ENCODE data around the gene RILPL1.

DNA sequence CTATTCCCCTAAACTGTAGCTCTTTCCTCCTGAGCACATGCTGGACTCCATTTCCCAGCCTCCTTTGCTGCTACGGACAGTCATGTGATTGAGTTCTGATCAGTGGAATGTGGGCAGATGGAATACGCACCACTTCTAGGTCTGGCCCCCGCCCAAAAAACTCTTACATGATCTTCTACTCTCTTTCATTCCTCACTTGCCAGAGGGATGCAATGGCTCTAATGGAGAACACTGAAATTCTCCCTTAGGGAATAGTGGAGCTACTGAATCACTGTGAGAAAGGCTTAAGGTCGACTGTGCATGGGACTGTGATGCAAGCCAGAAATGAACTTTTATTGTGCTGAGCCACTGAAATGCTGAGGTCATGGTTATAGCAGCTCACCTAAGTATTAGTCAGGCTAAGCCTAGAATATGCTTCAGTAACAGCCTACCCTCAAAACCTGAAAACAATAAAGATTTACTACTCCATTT lies 37.9 kb upstream of the RILPL1 start:
- TF ChIP-seq, protein P1, sequence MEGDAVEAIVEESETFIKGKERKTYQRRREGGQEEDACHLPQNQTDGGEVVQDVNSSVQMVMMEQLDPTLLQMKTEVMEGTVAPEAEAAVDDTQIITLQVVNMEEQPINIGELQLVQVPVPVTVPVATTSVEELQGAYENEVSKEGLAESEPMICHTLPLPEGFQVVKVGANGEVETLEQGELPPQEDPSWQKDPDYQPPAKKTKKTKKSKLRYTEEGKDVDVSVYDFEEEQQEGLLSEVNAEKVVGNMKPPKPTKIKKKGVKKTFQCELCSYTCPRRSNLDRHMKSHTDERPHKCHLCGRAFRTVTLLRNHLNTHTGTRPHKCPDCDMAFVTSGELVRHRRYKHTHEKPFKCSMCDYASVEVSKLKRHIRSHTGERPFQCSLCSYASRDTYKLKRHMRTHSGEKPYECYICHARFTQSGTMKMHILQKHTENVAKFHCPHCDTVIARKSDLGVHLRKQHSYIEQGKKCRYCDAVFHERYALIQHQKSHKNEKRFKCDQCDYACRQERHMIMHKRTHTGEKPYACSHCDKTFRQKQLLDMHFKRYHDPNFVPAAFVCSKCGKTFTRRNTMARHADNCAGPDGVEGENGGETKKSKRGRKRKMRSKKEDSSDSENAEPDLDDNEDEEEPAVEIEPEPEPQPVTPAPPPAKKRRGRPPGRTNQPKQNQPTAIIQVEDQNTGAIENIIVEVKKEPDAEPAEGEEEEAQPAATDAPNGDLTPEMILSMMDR (IDR thresholded peaks at IDR 0.05) = no peak
- TF ChIP-seq POLR2A (IDR thresholded peaks at IDR 0.05) = no peak
- TF ChIP-seq EP300 (IDR thresholded peaks at IDR 0.05) = no peak
- peak in 2 of 4 donors; percentile 16 to 22 for TF ChIP-seq POLR2AphosphoS5 (IDR thresholded peaks at IDR 0.05)

Data from sigmoid colon (tissue), 4 donors.